H1 (cell line): ENCODE data around the gene PHLPP1. TPM values are rescaled to one million over a fixed set of nuclear protein-coding genes. Genes with fewer than 3 reads are reported as not detected.
A peak's percentile ranks its signal among the peaks of the same experiment; 100 is the strongest.

ENCODE experiments used
- CTCF ChIA-PET: fragments of 300-600 bp; sonication (Branson Sonifier 250); formaldehyde crosslinking; loops from one replicate; lab custom pipeline; 2021; ENCODE audit not compliant: partially characterized antibody; lab: Charles Lee
- POLR2A ChIA-PET: fragments of 300-600 bp; sonication (Branson Sonifier 250); formaldehyde crosslinking; loops from one replicate; lab custom pipeline; 2021; ENCODE audit warnings: inconsistent platforms; ENCODE audit not compliant: partially characterized antibody; lab: Charles Lee
- DNase-seq, 2 experiments: peaks; one replicate each; pipeline versions ENCODE4 v3.0.0 to v3.0.0-alpha.2; 2010 to 2022; ENCODE audit warnings: low spot score in 2 of 2, low read depth in 1 of 2, mixed read lengths in 1 of 2
- FAIRE-seq: peaks from 2 replicates; lab custom pipeline; 2011; peaks lifted over from hg19 to GRCh38; lab: Jason Lieb, UNC
- H2AFZ ChIP-seq: 2 replicates; pipeline ENCODE4 v1.8.1; 2012; ENCODE audit warnings: low read length, inconsistent platforms
- H2AK5ac ChIP-seq: 2 replicates; pipeline ENCODE4 v1.6.1; 2013; ENCODE audit warnings: low read depth, low read length
- H2BK120ac ChIP-seq: replicated peaks from 2 replicates; pipeline ENCODE3; 2013; ENCODE audit warnings: low read depth, low read length, inconsistent platforms
- H2BK12ac ChIP-seq: 2 replicates; pipeline ENCODE4 v1.6.1; 2013; ENCODE audit warnings: low read depth, low read length
- H2BK15ac ChIP-seq: 2 replicates; pipeline ENCODE4 v1.6.1; 2013; ENCODE audit warnings: low read length
- H2BK20ac ChIP-seq: 2 replicates; pipeline ENCODE4 v1.6.1; 2013; ENCODE audit warnings: low read length
- H2BK5ac ChIP-seq: 2 replicates; pipeline ENCODE4 v1.6.1; 2013; ENCODE audit warnings: low read depth, low read length
- H3K14ac ChIP-seq: 2 replicates; pipeline ENCODE4 v1.6.1; 2013; ENCODE audit warnings: inconsistent platforms; ENCODE audit not compliant: insufficient read length
- H3K18ac ChIP-seq: 2 replicates; pipeline ENCODE4 v1.6.1; 2013; ENCODE audit warnings: low read length; ENCODE audit errors: extremely low read depth
- H3K23ac ChIP-seq: 2 replicates; pipeline ENCODE4 v1.6.1; 2013; ENCODE audit warnings: inconsistent platforms; ENCODE audit not compliant: insufficient read length
- H3K23me2 ChIP-seq: 2 replicates; pipeline ENCODE4 v1.6.1; 2013; ENCODE audit warnings: low read depth, low read length
- H3K27ac ChIP-seq: 2 replicates; pipeline ENCODE4 v1.6.1; 2011; ENCODE audit warnings: low read depth, low read length, inconsistent platforms
- H3K27me3 ChIP-seq, 4 experiments: replicated peaks in 1 of 4; 1 replicate in 1 of 4; 2 replicates in 3 of 4; pipeline versions ENCODE4 v1.6.1 to v1.8.1; 2011 to 2013; ENCODE audit warnings: low read length in 3 of 4, mild to moderate bottlenecking in 3 of 4, inconsistent platforms in 2 of 4, mixed read lengths in 2 of 4, moderate library complexity in 1 of 4; ENCODE audit not compliant: control insufficient read depth in 3 of 4, insufficient read depth in 3 of 4; ENCODE audit errors: extremely low read depth in 1 of 4
- H3K36me3 ChIP-seq, 4 experiments: 2 replicates each; pipeline versions ENCODE4 v1.6.1 to v1.8.1; 2011 to 2013; ENCODE audit warnings: mild to moderate bottlenecking in 4 of 4, low read length in 3 of 4, moderate library complexity in 2 of 4, control low read depth in 1 of 4, inconsistent platforms in 1 of 4; ENCODE audit not compliant: insufficient read depth in 4 of 4, control insufficient read depth in 2 of 4
- H3K4ac ChIP-seq: replicated peaks from 2 replicates; pipeline ENCODE3; 2013; ENCODE audit warnings: low read length, low read depth, mixed read lengths, inconsistent platforms; ENCODE audit not compliant: insufficient read length
- H3K4me1 ChIP-seq, 4 experiments: replicated peaks in 1 of 4; 1 replicate in 1 of 4; 2 replicates in 3 of 4; pipeline versions ENCODE4 v1.6.1 to v1.8.1; 2011 to 2013; ENCODE audit warnings: low read length in 3 of 4, inconsistent platforms in 2 of 4, mixed read lengths in 1 of 4; ENCODE audit not compliant: insufficient read depth in 4 of 4, control insufficient read depth in 3 of 4
- H3K4me2 ChIP-seq, 2 experiments: 2 replicates each; pipeline versions ENCODE4 v1.6.1 to v1.8.1; 2011 to 2013; ENCODE audit warnings: low read depth in 2 of 2, low read length in 2 of 2, control low read depth in 1 of 2, inconsistent platforms in 1 of 2, mild to moderate bottlenecking in 1 of 2; ENCODE audit not compliant: insufficient read depth in 1 of 2
- H3K4me3 ChIP-seq, 4 experiments: fragments of 200-600, 300-600 bp in 1 of 4; sonication (generic), shearing (Covaris generic), sonication (Bioruptor Twin) in 1 of 4; 2 replicates each; pipeline versions ENCODE4 v1.5.1 to v1.8.1; 2011 to 2016; ENCODE audit warnings: low read length in 4 of 4, low read depth in 3 of 4, control low read depth in 2 of 4, inconsistent platforms in 2 of 4, mild to moderate bottlenecking in 2 of 4, mixed read lengths in 1 of 4, moderate library complexity in 1 of 4; ENCODE audit not compliant: insufficient read depth in 2 of 4; ENCODE audit errors: extremely low read depth in 1 of 4
- H3K56ac ChIP-seq: replicated peaks from 2 replicates; pipeline ENCODE3; 2013; ENCODE audit warnings: low read depth, mild to moderate bottlenecking, mixed read lengths, low read length, inconsistent platforms; ENCODE audit not compliant: insufficient read length
- H3K79me1 ChIP-seq: 2 replicates; pipeline ENCODE4 v1.6.1; 2013; ENCODE audit warnings: low read depth, low read length, control low read depth
- H3K79me2 ChIP-seq, 2 experiments: 2 replicates each; pipeline versions ENCODE4 v1.6.1 to v1.8.1; 2012 to 2013; ENCODE audit warnings: low read length in 2 of 2, mild to moderate bottlenecking in 2 of 2, inconsistent platforms in 1 of 2; ENCODE audit not compliant: insufficient read depth in 2 of 2, control insufficient read depth in 1 of 2
- H3K9ac ChIP-seq, 4 experiments: replicated peaks in 1 of 4; 1 replicate in 1 of 4; 2 replicates in 3 of 4; pipeline versions ENCODE4 v1.6.1 to v1.8.1; 2011 to 2013; ENCODE audit warnings: low read depth in 3 of 4, low read length in 3 of 4, control low read depth in 2 of 4, mild to moderate bottlenecking in 2 of 4, moderate library complexity in 2 of 4, inconsistent platforms in 1 of 4; ENCODE audit errors: extremely low read depth in 1 of 4
- H3K9me3 ChIP-seq, 2 experiments: 2 replicates each; pipeline versions ENCODE4 v1.6.1 to v1.8.1; 2012 to 2013; ENCODE audit warnings: mild to moderate bottlenecking in 2 of 2, moderate library complexity in 2 of 2, control low read depth in 1 of 2, inconsistent platforms in 1 of 2, low read depth in 1 of 2, low read length in 1 of 2, mixed read lengths in 1 of 2; ENCODE audit not compliant: insufficient read depth in 2 of 2
- H4K20me1 ChIP-seq, 2 experiments: replicated peaks in 1 of 2; 2 replicates each; pipeline versions ENCODE3 to v1.8.1; 2011 to 2013; ENCODE audit warnings: inconsistent platforms in 2 of 2, low read length in 2 of 2, mild to moderate bottlenecking in 1 of 2; ENCODE audit not compliant: insufficient read depth in 2 of 2, control insufficient read depth in 1 of 2
- H4K5ac ChIP-seq: 2 replicates; pipeline ENCODE4 v1.6.1; 2013; ENCODE audit warnings: low read length, low read depth, mixed read lengths, inconsistent platforms; ENCODE audit not compliant: insufficient read length
- H4K8ac ChIP-seq: 2 replicates; pipeline ENCODE4 v1.8.0; 2013; ENCODE audit warnings: mild to moderate bottlenecking, moderate library complexity, low read length, inconsistent platforms; ENCODE audit not compliant: insufficient read depth; ENCODE audit errors: extremely low read depth
- H4K91ac ChIP-seq: replicated peaks from 2 replicates; pipeline ENCODE3; 2013; ENCODE audit warnings: low read length, mixed read lengths, inconsistent platforms; ENCODE audit not compliant: insufficient read length
- BACH1 ChIP-seq: IDR thresholded peaks from 2 replicates; pipeline ENCODE4 v1.6.1; 2012; ENCODE audit warnings: low read length, improper control_type of control experiment
- CBX8 ChIP-seq: fragments of 300-800, 300-1000 bp; sonication (generic); IDR thresholded peaks from 2 replicates; pipeline ENCODE4 v1.7.1; 2016; ENCODE audit warnings: low read depth, low read length, borderline replicate concordance
- CEBPB ChIP-seq: IDR thresholded peaks from 2 replicates; pipeline ENCODE4 v1.6.1; 2012; ENCODE audit warnings: low read depth, low read length
- MAFK ChIP-seq: IDR thresholded peaks from 2 replicates; pipeline ENCODE4 v1.6.1; 2012; ENCODE audit warnings: low read depth, mild to moderate bottlenecking, improper control_type of control experiment, low read length
- TAF1 ChIP-seq: IDR thresholded peaks from 2 replicates; pipeline ENCODE4 v1.6.1; 2011; ENCODE audit warnings: mild to moderate bottlenecking, low read depth, low read length
- WGBS, 2 experiments: shearing (Covaris generic) in 1 of 2; methylation state at CpG; one replicate each; pipeline versions ENCODE4 v1.1.6 to v1.1.7; 2013 to 2015; ENCODE audit warnings: low lambda C conversion rate in 2 of 2, mixed read lengths in 2 of 2, inconsistent platforms in 1 of 2, low coverage in 1 of 2, missing lambda C conversion rate in 1 of 2; ENCODE audit not compliant: insufficient replicate concordance in 2 of 2, insufficient coverage in 1 of 2, insufficient read length in 1 of 2; ENCODE audit errors: extremely low coverage in 1 of 2, missing lambda C conversion rate in 1 of 2; 5-methylcytosine and 5-hydroxymethylcytosine counted together
- polyA plus RNA-seq, 7 experiments: library from polyadenylated mRNA; depleted of rRNA in 3 of 7; stranded (reverse) in 5 of 7; unstranded in 2 of 7; fragments of >200 nt in 5 of 7; fragments of 200-250 nt in 2 of 7; gene quantifications; 1 replicate in 5 of 7; 2 replicates in 1 of 7; 4 replicates in 1 of 7; pipeline versions ENCODE4 v1.2.1 to v1.2.3, GENCODE V29; 2011 to 2013; ENCODE audit warnings: missing spikeins in 2 of 7, mixed read lengths in 2 of 7
- total RNA-seq: library from RNA; stranded (reverse); fragmentation: NEBNext Ultra II Directional; extraction: Animal tissue kit (Norgen Biotek cat#: 25700); gene quantifications from 2 replicates; pipeline ENCODE4 v1.2.1, GENCODE V29; 2021

The PHLPP1 gene
- total and polyA plus RNA-seq, 2 of the 8 experiments (the other 6 are each of a cell fraction or from before 2014, with no cell fraction given): 28.0 to 66.3 TPM

DNA sequence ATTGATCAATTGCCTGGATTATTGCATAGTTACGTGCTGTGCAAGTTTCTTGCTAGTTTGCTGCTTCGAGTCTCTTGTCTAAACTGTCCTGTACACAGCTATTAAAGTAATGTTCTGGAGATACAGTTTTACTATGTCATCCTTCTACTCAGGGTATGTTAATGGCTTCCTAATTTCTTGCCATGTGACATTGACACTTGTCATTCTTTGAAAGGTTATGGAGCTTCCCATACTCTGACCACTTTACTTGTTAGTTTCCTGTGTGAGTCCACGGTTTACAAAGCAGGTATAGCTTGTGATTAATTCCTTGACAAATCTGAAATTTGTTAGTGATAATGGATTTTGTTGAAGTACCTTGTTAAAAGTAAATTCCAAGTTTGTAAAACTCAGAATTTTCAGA, 80.5 kb downstream of the PHLPP1 start:
- H3K9ac ChIP-seq: no peak overlapping the region
- no peak overlapping the region for H2BK12ac ChIP-seq
- no peaks in the 10 kb centered on the region for H3K9me3 ChIP-seq
- H4K20me1 ChIP-seq: peaks cover 11 to 17% of the 10 kb centered on the region in 2 experiments
- peaks cover 6 to 40% (median 19%) of the 10 kb centered on the region in 4 experiments; a peak in 5 of 7 replicates for H3K4me1 ChIP-seq
- no peak overlapping the region for H2BK20ac ChIP-seq
- H2BK5ac ChIP-seq: no peak overlapping the region
- CTCF ChIA-PET: interaction anchor here (1.2 kb wide), 1 partner anchor 25 kb away, joined by 5 read pairs; no protein-coding TSS in a partner anchor
- no peak overlapping the region for H3K18ac ChIP-seq
- no peak overlapping the region for H4K8ac ChIP-seq
- H3K4me3 ChIP-seq: no peak overlapping the region
- no peaks in the 10 kb centered on the region for H3K36me3 ChIP-seq
- no peak overlapping the region for H2AFZ ChIP-seq
- no peak overlapping the region for H4K5ac ChIP-seq
- no peak overlapping the region; a peak in 1 of 4 replicates for H3K4me2 ChIP-seq
- no peak overlapping the region for H3K27ac ChIP-seq
- H3K23me2 ChIP-seq: no peaks in the 10 kb centered on the region
- no peaks in the 10 kb centered on the region; the same call in 1 of the 2 replicates for H3K79me1 ChIP-seq
- peak overlapping the region; percentile 22 for H4K91ac ChIP-seq
- FAIRE-seq (no peak), DNase-seq (no peak)
- H2BK15ac ChIP-seq: no peak overlapping the region
- H3K4ac ChIP-seq: no peak overlapping the region
- H2BK120ac ChIP-seq: no peak overlapping the region
- H3K79me2 ChIP-seq: peaks cover 9 to 93% of the 10 kb centered on the region in 2 experiments; a peak in 3 of 4 replicates
- H2AK5ac ChIP-seq: no peak overlapping the region
- 88% methylated on average over 3 of the region's 3 CpGs; no CpG with 5 or more reads in 1 of the 2 experiments for WGBS, 2 experiments
- H3K14ac ChIP-seq: no peak overlapping the region
- H3K56ac ChIP-seq: no peak overlapping the region
- POLR2A ChIA-PET: interaction anchor here (1.2 kb wide), 1 partner anchor 67 kb away, joined by 4 read pairs; no protein-coding TSS in a partner anchor
- H3K27me3 ChIP-seq: no peaks in the 10 kb centered on the region
- H3K23ac ChIP-seq: no peak overlapping the region
- no peak for TF ChIP-seq MAFK
- TF ChIP-seq CEBPB: no peak
- no peak for TF ChIP-seq TAF1
- TF ChIP-seq BACH1: no peak
- TF ChIP-seq CBX8: no peak
